ENCODE results near the gene MED22.
"Not testable (repeated sequence)": the region's sequence is repeated elsewhere in the genome, so short reads cannot be mapped to it uniquely, and the experiment has no call there.

MED22 gene

GRCh38 chr9:133321411-133321935 is 26.5 kb downstream of the MED22 start:
- no peak for TF ChIP-seq SPI1 (IDR thresholded peaks at IDR 0.05; ENCODE audit: borderline replicate concordance, low read depth)
- no peak for TF ChIP-seq CTCF (IDR thresholded peaks at IDR 0.05; ENCODE audit: insufficient read depth, low read length)
- TF ChIP-seq POLR2AphosphoS5 (IDR thresholded peaks at IDR 0.05; ENCODE audit: low read depth): no peak
- no peak for TF ChIP-seq GABPA (IDR thresholded peaks at IDR 0.05; ENCODE audit: low read depth)
- TF ChIP-seq REST (IDR thresholded peaks at IDR 0.05; ENCODE audit: insufficient replicate concordance, low read depth): no peak
- no peak for DNase-seq (ENCODE audit: low read depth in 1 of 2, low spot score in 1 of 2)

GRCh38 chr9:133320421-133320881 is 27.5 kb downstream of the MED22 start:
- no peak for DNase-seq (ENCODE audit: low read depth in 1 of 2, low spot score in 1 of 2)
- TF ChIP-seq SPI1 (IDR thresholded peaks at IDR 0.05; ENCODE audit: borderline replicate concordance, low read depth): no peak
- TF ChIP-seq POLR2AphosphoS5 (IDR thresholded peaks at IDR 0.05; ENCODE audit: low read depth): no peak
- no peak for TF ChIP-seq CTCF (IDR thresholded peaks at IDR 0.05; ENCODE audit: insufficient read depth, low read length)
- TF ChIP-seq GABPA (IDR thresholded peaks at IDR 0.05; ENCODE audit: low read depth): no peak
- TF ChIP-seq REST (IDR thresholded peaks at IDR 0.05; ENCODE audit: insufficient replicate concordance, low read depth): no peak

More at GRCh38 chr9:133321411-133321935, 26.5 kb downstream of the MED22 start:
- peaks cover 3% of the 10 kb centered on the region for H3K27me3 ChIP-seq (ENCODE audit: insufficient read depth, poor library complexity, severe bottlenecking)
- H3K27ac ChIP-seq (replicated peaks): no peak overlapping the region
- no peak overlapping the region for H3K4me3 ChIP-seq (replicated peaks; ENCODE audit: insufficient read depth, low read length)

GRCh38 chr9:133317551-133317950 is 30.4 kb downstream of the MED22 start:
- not testable (repeated sequence) for H3K4me3 ChIP-seq (replicated peaks; ENCODE audit: insufficient read depth, low read length); H3K27ac ChIP-seq (replicated peaks); H3K27me3 ChIP-seq (ENCODE audit: insufficient read depth, poor library complexity, severe bottlenecking); DNase-seq (ENCODE audit: low read depth in 1 of 2, low spot score in 1 of 2)

More at GRCh38 chr9:133320421-133320881, 27.5 kb downstream of the MED22 start:
- no peak overlapping the region for H3K27ac ChIP-seq (replicated peaks)
- H3K27me3 ChIP-seq (ENCODE audit: insufficient read depth, poor library complexity, severe bottlenecking): peaks cover 3% of the 10 kb centered on the region
- no peak overlapping the region for H3K4me3 ChIP-seq (replicated peaks; ENCODE audit: insufficient read depth, low read length)

GRCh38 chr9:133315997-133316396 is 31.9 kb downstream of the MED22 start:
- no peak overlapping the region for H3K27ac ChIP-seq (replicated peaks)
- no peak overlapping the region for H3K4me3 ChIP-seq (replicated peaks; ENCODE audit: insufficient read depth, low read length)
- no peak for TF ChIP-seq SPI1 (IDR thresholded peaks at IDR 0.05; ENCODE audit: borderline replicate concordance, low read depth)
- no peak for TF ChIP-seq CTCF (IDR thresholded peaks at IDR 0.05; ENCODE audit: insufficient read depth, low read length)
- no peak for TF ChIP-seq POLR2AphosphoS5 (IDR thresholded peaks at IDR 0.05; ENCODE audit: low read depth)
- no peak for TF ChIP-seq GABPA (IDR thresholded peaks at IDR 0.05; ENCODE audit: low read depth)
- H3K27me3 ChIP-seq (ENCODE audit: insufficient read depth, poor library complexity, severe bottlenecking): no peaks in the 10 kb centered on the region
- DNase-seq (ENCODE audit: low read depth in 1 of 2, low spot score in 1 of 2): no peak

All from HL-60 (cell line).